WTC11 (cell line): ENCODE results near the gene TRIM44. TPM values are rescaled to one million over a fixed set of nuclear protein-coding genes. Genes with fewer than 3 reads are reported as not detected.

Source experiments
- ATAC-seq: fragments of 200-7000 bp; cut with Tn5 transposase; 2 replicates; pipeline ENCODE4 v1.10.0; 2021; ENCODE audit warnings: mild to moderate bottlenecking, moderate library complexity
- CTCF ChIA-PET: fragments of 300-600 bp; sonication (Branson Sonifier 250); formaldehyde crosslinking; loops from one replicate; lab custom pipeline; 2021; ENCODE audit warnings: antibody characterized with exemption; lab: Charles Lee
- POLR2A ChIA-PET: fragments of 350-600 bp; sonication (Branson Sonifier 250); formaldehyde crosslinking; loops from one replicate; lab custom pipeline; 2021; ENCODE audit warnings: antibody characterized with exemption; lab: Charles Lee
- DNase-seq: peaks from one replicate; pipeline ENCODE4 v3.0.0; 2021; ENCODE audit warnings: low spot score
- H3K27ac Mint-ChIP-seq: 2 replicates; pipeline ENCODE4 v1.8.0; 2021; ENCODE audit warnings: mixed read lengths
- H3K27me3 Mint-ChIP-seq: 2 replicates; pipeline ENCODE4 v1.8.0; 2021; ENCODE audit warnings: low read depth, mild to moderate bottlenecking, moderate library complexity, mixed read lengths
- H3K36me3 Mint-ChIP-seq: 2 replicates; pipeline ENCODE4 v1.8.0; 2021; ENCODE audit warnings: mixed read lengths
- H3K4me1 Mint-ChIP-seq: 2 replicates; pipeline ENCODE4 v1.8.0; 2022; ENCODE audit warnings: mixed read lengths
- H3K4me3 Mint-ChIP-seq: 2 replicates; pipeline ENCODE4 v1.8.0; 2021; ENCODE audit warnings: mild to moderate bottlenecking, moderate library complexity, mixed read lengths
- H3K9me3 Mint-ChIP-seq: 2 replicates; pipeline ENCODE4 v1.8.0; 2021; ENCODE audit warnings: mixed read lengths
- AFF4 ChIP-seq: sonication (generic); formaldehyde crosslinking; IDR thresholded peaks from 2 replicates; pipeline ENCODE4 v1.8.1; 2023; ENCODE audit warnings: mild to moderate bottlenecking, missing genetic modification reagents, borderline replicate concordance
- ATF1 ChIP-seq: sonication (generic); formaldehyde crosslinking; IDR thresholded peaks from 2 replicates; pipeline ENCODE4 v1.8.1; 2023; ENCODE audit warnings: mild to moderate bottlenecking, moderate library complexity, missing genetic modification reagents
- ATF3 ChIP-seq: sonication (generic); formaldehyde crosslinking; conservative IDR thresholded peaks from 2 replicates; pipeline ENCODE4 v1.8.1; 2022; ENCODE audit warnings: mild to moderate bottlenecking, missing genetic modification reagents
- EMX1 ChIP-seq: fragments of 250-450 bp; sonication (Bioruptor Pico); IDR thresholded peaks from 2 replicates; pipeline ENCODE4 v1.8.0; 2021; ENCODE audit warnings: mild to moderate bottlenecking
- GABPB1 ChIP-seq: sonication (generic); formaldehyde crosslinking; IDR thresholded peaks from 2 replicates; pipeline ENCODE4 v1.8.1; 2023; ENCODE audit warnings: mild to moderate bottlenecking, missing genetic modification reagents
- GTF2I ChIP-seq: fragments of 250-450 bp; sonication (Bioruptor Pico); conservative IDR thresholded peaks from 2 replicates; pipeline ENCODE4 v1.4.0; 2021; ENCODE audit warnings: mild to moderate bottlenecking
- HMGXB4 ChIP-seq: sonication (generic); formaldehyde crosslinking; IDR thresholded peaks from 2 replicates; pipeline ENCODE4 v1.8.1; 2023; ENCODE audit warnings: mild to moderate bottlenecking, moderate library complexity, missing genetic modification reagents
- IRF2 ChIP-seq: sonication (generic); formaldehyde crosslinking; IDR thresholded peaks from 2 replicates; pipeline ENCODE4 v1.8.0; 2022; ENCODE audit warnings: low read depth, missing genetic modification reagents, borderline replicate concordance
- MAX ChIP-seq: sonication (generic); formaldehyde crosslinking; IDR thresholded peaks from 2 replicates; pipeline ENCODE4 v1.8.0; 2022; ENCODE audit warnings: mild to moderate bottlenecking, missing genetic modification reagents
- NFYB ChIP-seq: sonication (generic); formaldehyde crosslinking; conservative IDR thresholded peaks from 2 replicates; pipeline ENCODE4 v1.8.0; 2022; ENCODE audit warnings: low read depth, missing genetic modification reagents
- NR1H2 ChIP-seq: sonication (generic); formaldehyde crosslinking; IDR thresholded peaks from 2 replicates; pipeline ENCODE4 v1.9.0; 2021; ENCODE audit warnings: mild to moderate bottlenecking, moderate library complexity, missing genetic modification reagents
- NR2C2 ChIP-seq: sonication (generic); formaldehyde crosslinking; IDR thresholded peaks from 2 replicates; pipeline ENCODE4 v1.8.0; 2022; ENCODE audit warnings: mild to moderate bottlenecking, missing genetic modification reagents
- PRRX2 ChIP-seq: fragments of 250-450 bp; sonication (Bioruptor Pico); IDR thresholded peaks from 2 replicates; pipeline ENCODE4 v1.8.0; 2021; ENCODE audit warnings: mild to moderate bottlenecking
- STAT6 ChIP-seq: sonication (generic); formaldehyde crosslinking; conservative IDR thresholded peaks from 2 replicates; pipeline ENCODE4 v1.8.1; 2023; ENCODE audit warnings: mild to moderate bottlenecking, low read depth, missing genetic modification reagents, moderate library complexity
- ZNF263 ChIP-seq: sonication (generic); formaldehyde crosslinking; IDR thresholded peaks from 2 replicates; pipeline ENCODE4 v1.8.1; 2022; ENCODE audit warnings: low read depth, mild to moderate bottlenecking, moderate library complexity, missing genetic modification reagents
- ZNF317 ChIP-seq: sonication (generic); formaldehyde crosslinking; IDR thresholded peaks from 2 replicates; pipeline ENCODE4 v1.8.1; 2023; ENCODE audit warnings: low read depth, mild to moderate bottlenecking, moderate library complexity, missing genetic modification reagents, borderline replicate concordance
- ZNF425 ChIP-seq: fragments of 250-450 bp; sonication (Bioruptor Pico); conservative IDR thresholded peaks from 2 replicates; pipeline ENCODE4 v1.9.0; 2021; ENCODE audit warnings: mild to moderate bottlenecking
- ZNF532 ChIP-seq: fragments of 250-450 bp; sonication (Bioruptor Pico); IDR thresholded peaks from 2 replicates; pipeline ENCODE4 v1.9.0; 2021; ENCODE audit warnings: mild to moderate bottlenecking, borderline replicate concordance
- total RNA-seq: library from RNA; stranded (reverse); gene quantifications from 3 replicates; pipeline ENCODE4 v1.2.3, GENCODE V29; 2021

The TRIM44 gene
- total RNA-seq, 1 experiment from 2014 or later, result 27.4 TPM

GRCh38 chr11:35814081-35814695 lies 151.6 kb downstream of the TRIM44 start:
- ChIA-PET POLR2A (no interaction called here), CTCF (interaction anchor here (3.7 kb wide), 1 partner anchor 8 kb away, joined by 56 read pairs; no protein-coding TSS in a partner anchor)
- H3K9me3 Mint-ChIP-seq, result no peaks in the 10 kb centered on the region
- peaks cover 7% of the 10 kb centered on the region; the same call in 1 of the 2 replicates for H3K4me1 Mint-ChIP-seq
- H3K4me3 Mint-ChIP-seq, result no peak overlapping the region
- H3K36me3 Mint-ChIP-seq, result no peaks in the 10 kb centered on the region
- H3K27ac Mint-ChIP-seq, result no peak overlapping the region
- DNase-seq (no peak), ATAC-seq (no peak)
- H3K27me3 Mint-ChIP-seq, result no peaks in the 10 kb centered on the region
- TF ChIP-seq IRF2 (CRISPR knock-in tag), result no peak
- no peak for TF ChIP-seq GTF2I
- TF ChIP-seq MAX (CRISPR knock-in tag), result no peak
- no peak for TF ChIP-seq NR2C2
- TF ChIP-seq NR1H2 (CRISPR knock-in tag), result no peak

GRCh38 chr11:35814720-35815305 lies 152.2 kb downstream of the TRIM44 start:
- Mint-ChIP-seq H3K27me3 (no peaks in the 10 kb centered on the region), H3K4me3 (no peak overlapping the region), H3K36me3 (no peaks in the 10 kb centered on the region), H3K4me1 (peaks cover 7% of the 10 kb centered on the region; the same call in 1 of the 2 replicates), H3K27ac (no peak overlapping the region), H3K9me3 (no peaks in the 10 kb centered on the region)
- ATAC-seq (no peak), DNase-seq (no peak)
- POLR2A ChIA-PET, result no interaction called here
- CTCF ChIA-PET, result no interaction called here
- TF ChIP-seq ZNF532 (CRISPR knock-in tag) (no peak), GABPB1 (CRISPR knock-in tag) (no peak), STAT6 (CRISPR knock-in tag) (no peak), AFF4 (CRISPR knock-in tag) (no peak), ZNF263 (CRISPR knock-in tag) (no peak), ZNF317 (CRISPR knock-in tag) (no peak), ZNF425 (CRISPR knock-in tag) (no peak), EMX1 (CRISPR knock-in tag) (no peak), PRRX2 (CRISPR knock-in tag) (no peak), NFYB (no peak), ATF1 (CRISPR knock-in tag) (no peak), ATF3 (CRISPR knock-in tag) (no peak), HMGXB4 (CRISPR knock-in tag) (no peak)
